ENCODE data around the gene CRYBB1.

GRCh38 chr22:26612652-26613051, 5.2 kb downstream of the CRYBB1 start:
- TF ChIP-seq POLR2A (IDR thresholded peaks at IDR 0.05; ENCODE audit: low read depth, low read length) (no peak), POLR2AphosphoS5 (IDR thresholded peaks at IDR 0.05; ENCODE audit: low read depth, low read length) (no peak), TAF1 (IDR thresholded peaks at IDR 0.05; ENCODE audit: low read depth, low read length) (no peak), SPI1 (IDR thresholded peaks at IDR 0.05; ENCODE audit: low read depth, low read length) (no peak), PAX5 (IDR thresholded peaks at IDR 0.05; ENCODE audit: insufficient read depth, low read length, severe bottlenecking) (no peak)

Measured in GM12891 (cell line).